Mesodermal cell (in vitro differentiated cells): ENCODE measurements around the gene AGAP1.

Experiments
- H3K27ac ChIP-seq: 2 replicates; pipeline ENCODE4 v1.7.0; 2013; ENCODE audit warnings: mild to moderate bottlenecking, low read depth, low read length, moderate library complexity; ENCODE audit not compliant: severe bottlenecking
- H3K36me3 ChIP-seq: 2 replicates; pipeline ENCODE4 v1.7.1; 2013; ENCODE audit warnings: mild to moderate bottlenecking, low read length, moderate library complexity; ENCODE audit not compliant: control insufficient read depth, insufficient read depth
- H3K4me1 ChIP-seq: one replicate; pipeline ENCODE4 v1.7.1; 2013; ENCODE audit warnings: mild to moderate bottlenecking, low read length; ENCODE audit not compliant: insufficient read depth, control insufficient read depth, poor library complexity, severe bottlenecking
- H3K4me3 ChIP-seq: 2 replicates; pipeline ENCODE4 v1.7.0; 2013; ENCODE audit warnings: low read length, control low read depth, mild to moderate bottlenecking; ENCODE audit not compliant: insufficient read depth, poor library complexity, severe bottlenecking; ENCODE audit errors: extremely low read depth
- H3K9me3 ChIP-seq: 2 replicates; pipeline ENCODE4 v1.7.1; 2013; ENCODE audit warnings: mild to moderate bottlenecking, low read length, moderate library complexity; ENCODE audit not compliant: control insufficient read depth
- WGBS, 2 experiments: methylation state at CpG; one replicate each; pipeline ENCODE4 v1.1.5; 2013; ENCODE audit warnings: missing lambda C conversion rate in 2 of 2; ENCODE audit not compliant: insufficient coverage in 2 of 2; 5-methylcytosine and 5-hydroxymethylcytosine counted together

The AGAP1 gene

DNA sequence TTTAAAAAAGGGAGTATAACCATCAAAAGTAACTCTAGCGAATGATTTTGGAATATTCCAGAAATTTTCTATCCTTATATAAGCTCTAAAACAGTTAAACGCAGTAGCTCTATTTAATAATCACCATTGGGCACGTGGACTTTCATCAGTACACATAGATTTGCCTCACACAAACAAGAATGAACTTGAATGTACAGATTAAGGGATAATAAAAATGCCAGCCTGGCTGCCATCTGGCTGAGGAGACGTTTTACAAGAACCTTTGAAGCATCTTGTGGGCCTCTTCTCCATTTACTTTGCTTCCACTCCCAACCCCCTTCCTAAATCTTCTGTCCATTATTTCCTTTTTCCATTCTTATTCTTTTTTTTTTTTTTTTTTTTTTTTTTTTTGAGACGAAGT is 47.2 kb downstream of the AGAP1 start:
- Histone ChIP-seq H3K36me3 (no peaks in the 10 kb centered on the region), H3K9me3 (no peaks in the 10 kb centered on the region), H3K27ac (no peak overlapping the region), H3K4me1 (peaks cover 7% of the 10 kb centered on the region), H3K4me3 (no peak overlapping the region)
- 100% methylated on average over 2 of the region's 5 CpGs; no CpG with 5 or more reads in 1 of the 2 experiments for WGBS, 2 experiments

DNA sequence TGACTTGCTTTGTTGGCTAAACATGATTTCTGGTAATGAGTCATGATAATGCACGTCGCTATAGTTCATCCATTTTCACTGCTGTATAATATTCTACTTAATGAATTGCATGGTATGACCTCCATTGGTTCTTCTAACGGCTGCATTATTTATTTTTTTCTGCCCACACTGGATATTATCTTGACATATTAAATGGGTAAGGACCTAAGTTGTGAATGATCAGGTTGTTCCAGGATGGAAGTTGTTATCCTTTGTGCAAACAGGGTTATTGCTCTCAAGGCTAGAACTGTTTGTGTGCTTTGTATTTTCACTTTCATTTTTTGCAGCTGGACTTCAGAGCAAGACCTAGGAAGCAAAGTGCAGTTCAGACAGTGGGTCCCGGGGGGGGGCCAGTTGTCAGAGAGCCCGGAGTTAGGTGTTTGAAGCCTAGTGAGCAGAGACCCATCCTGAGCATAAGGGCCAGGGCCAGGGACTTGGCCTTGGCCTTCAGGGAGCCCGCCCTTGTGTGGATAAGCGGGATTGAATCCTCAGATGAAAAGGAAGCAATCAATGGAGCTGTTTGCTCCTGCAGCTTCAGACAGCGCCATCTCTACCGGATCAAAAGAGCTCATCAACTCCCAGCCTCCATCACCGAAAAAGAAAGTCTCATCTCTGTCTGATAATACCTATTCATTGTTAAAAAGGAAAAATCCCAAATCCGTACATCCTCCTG is 48.2 kb downstream of the AGAP1 start:
- no peaks in the 10 kb centered on the region for H3K36me3 ChIP-seq
- 88 to 91% methylated on average over 6 to 7 of the region's 11 CpGs for WGBS, 2 experiments
- no peaks in the 10 kb centered on the region for H3K9me3 ChIP-seq
- H3K27ac ChIP-seq, result no peak overlapping the region
- H3K4me3 ChIP-seq, result no peak overlapping the region
- H3K4me1 ChIP-seq, result peaks cover 7% of the 10 kb centered on the region

DNA sequence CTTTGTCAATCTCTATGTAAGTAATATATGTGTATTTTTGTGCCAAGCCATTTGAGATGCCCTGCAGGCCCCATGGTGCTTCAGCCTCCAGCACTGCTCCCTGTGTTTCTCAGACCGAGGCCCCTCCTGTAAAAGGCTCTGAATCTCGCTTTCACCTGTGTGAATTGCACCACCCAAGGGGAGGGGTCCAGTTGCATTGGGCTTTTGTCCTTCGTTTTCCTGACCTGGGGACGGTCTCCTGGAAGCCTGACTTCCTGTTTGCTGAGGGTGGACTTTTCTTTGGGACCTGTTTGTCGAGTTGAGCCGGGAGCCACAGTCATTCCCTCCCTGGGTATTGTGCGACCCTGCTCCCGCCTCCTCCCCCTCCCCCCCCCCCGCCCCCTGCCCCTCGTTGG is 48.9 kb downstream of the AGAP1 start:
- Histone ChIP-seq H3K4me1 (peaks cover 7% of the 10 kb centered on the region), H3K27ac (no peak overlapping the region), H3K9me3 (no peaks in the 10 kb centered on the region), H3K4me3 (no peak overlapping the region), H3K36me3 (no peaks in the 10 kb centered on the region)
- 35 to 55% methylated on average over 3 to 4 of the region's 10 CpGs for WGBS, 2 experiments

DNA sequence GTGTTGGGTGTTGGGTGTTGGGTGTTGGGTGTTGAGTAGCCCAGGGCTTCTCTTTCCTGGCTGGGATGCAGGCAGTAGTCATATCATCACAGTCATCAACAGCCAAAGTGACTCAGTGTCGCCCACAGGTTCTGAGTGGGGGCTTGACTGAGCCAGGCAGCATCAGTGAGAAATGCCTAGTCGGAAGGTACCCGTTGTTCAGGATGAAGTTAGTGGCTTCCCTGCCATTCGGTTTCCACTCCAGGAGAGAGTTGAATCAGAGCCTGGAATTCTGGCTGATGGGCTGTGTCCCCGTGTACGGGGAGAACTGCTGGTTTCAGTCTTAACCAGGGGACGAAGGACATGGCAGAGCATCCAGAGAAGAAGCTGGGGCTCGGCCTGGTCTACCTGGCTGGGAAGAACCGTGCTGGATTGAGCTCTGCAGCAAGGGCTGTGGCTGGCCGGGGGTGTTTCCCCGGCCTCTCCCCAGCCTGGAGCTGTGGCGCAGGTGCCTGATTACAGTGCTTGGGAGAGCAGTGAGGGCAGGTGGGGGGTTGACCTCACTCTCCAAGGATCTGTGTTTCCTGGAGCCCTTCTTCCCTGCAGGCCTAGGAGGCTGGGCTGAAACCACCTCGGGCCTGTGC is 49.4 kb downstream of the AGAP1 start:
- Histone ChIP-seq H3K27ac (no peak overlapping the region), H3K36me3 (no peaks in the 10 kb centered on the region), H3K4me3 (no peak overlapping the region), H3K4me1 (peaks cover 7% of the 10 kb centered on the region), H3K9me3 (no peaks in the 10 kb centered on the region)
- WGBS, 2 experiments, result 87 to 90% methylated on average over 11 of the region's 13 CpGs

DNA sequence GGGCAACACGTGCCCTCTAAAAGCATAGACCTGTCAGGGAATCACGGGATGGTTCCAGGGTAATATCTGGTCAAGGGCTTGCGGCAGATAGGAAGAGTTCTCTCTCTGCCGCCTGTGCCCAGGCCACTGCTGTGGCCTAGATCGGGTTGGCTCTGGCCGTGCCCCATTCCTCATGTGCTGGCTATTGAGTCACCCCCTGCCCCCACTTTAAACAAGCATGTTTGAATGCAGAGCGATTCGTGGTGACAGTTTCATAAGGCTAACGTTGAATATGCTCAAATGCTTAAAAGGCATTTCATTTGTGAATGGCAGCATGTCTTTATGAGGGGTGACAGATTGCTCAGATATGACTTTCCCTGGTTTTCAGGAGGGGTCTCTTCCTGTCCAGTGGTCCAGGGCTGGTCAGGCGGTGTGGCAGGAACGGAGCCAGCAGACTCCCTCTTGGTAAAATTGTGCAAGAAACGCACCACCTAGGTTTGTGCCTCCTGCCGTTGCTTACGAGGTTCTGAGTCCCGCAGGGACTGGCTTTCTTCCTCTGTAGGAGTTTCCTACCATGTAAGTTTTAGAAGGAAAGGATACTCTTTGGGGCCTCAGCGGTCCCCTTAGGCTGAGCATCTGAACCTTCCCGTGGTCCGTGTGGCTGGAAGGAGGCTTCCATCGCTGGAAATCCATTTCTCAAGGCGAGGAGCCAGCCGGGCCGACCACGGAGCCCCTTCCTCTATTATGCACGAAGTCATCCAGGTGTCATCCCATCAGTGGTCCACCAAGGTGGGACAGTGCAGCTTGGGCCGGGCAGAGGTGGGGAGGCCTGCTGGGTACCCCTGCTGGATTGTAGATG is 50.2 kb downstream of the AGAP1 start:
- H3K36me3 ChIP-seq, result no peaks in the 10 kb centered on the region
- 97% methylated on average over 22 to 24 of the region's 25 CpGs for WGBS, 2 experiments

DNA sequence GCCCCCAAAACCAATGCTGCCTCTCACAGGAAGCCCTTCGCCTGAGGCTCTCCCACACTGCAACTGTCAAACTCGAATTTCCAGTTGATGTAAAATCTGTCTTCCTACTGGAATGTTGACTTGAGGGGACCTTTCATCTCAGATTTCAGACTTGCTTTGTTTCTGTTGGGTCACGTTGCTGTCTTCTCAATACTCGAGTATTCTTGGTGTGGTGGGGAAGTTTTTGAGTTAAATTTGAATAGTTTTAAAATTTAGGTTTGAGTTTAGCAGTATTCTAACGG is 50.8 kb downstream of the AGAP1 start:
- Histone ChIP-seq H3K9me3 (no peaks in the 10 kb centered on the region), H3K4me3 (no peak overlapping the region), H3K36me3 (no peaks in the 10 kb centered on the region), H3K27ac (no peak overlapping the region), H3K4me1 (peaks cover 7% of the 10 kb centered on the region)
- WGBS, 2 experiments, result 91 to 100% methylated on average over 3 to 4 of the region's 5 CpGs

More for the DNA sequence above, 50.2 kb downstream of the AGAP1 start:
- no peaks in the 10 kb centered on the region for H3K9me3 ChIP-seq
- no peak overlapping the region for H3K4me3 ChIP-seq
- H3K4me1 ChIP-seq, result peaks cover 7% of the 10 kb centered on the region
- H3K27ac ChIP-seq, result no peak overlapping the region

DNA sequence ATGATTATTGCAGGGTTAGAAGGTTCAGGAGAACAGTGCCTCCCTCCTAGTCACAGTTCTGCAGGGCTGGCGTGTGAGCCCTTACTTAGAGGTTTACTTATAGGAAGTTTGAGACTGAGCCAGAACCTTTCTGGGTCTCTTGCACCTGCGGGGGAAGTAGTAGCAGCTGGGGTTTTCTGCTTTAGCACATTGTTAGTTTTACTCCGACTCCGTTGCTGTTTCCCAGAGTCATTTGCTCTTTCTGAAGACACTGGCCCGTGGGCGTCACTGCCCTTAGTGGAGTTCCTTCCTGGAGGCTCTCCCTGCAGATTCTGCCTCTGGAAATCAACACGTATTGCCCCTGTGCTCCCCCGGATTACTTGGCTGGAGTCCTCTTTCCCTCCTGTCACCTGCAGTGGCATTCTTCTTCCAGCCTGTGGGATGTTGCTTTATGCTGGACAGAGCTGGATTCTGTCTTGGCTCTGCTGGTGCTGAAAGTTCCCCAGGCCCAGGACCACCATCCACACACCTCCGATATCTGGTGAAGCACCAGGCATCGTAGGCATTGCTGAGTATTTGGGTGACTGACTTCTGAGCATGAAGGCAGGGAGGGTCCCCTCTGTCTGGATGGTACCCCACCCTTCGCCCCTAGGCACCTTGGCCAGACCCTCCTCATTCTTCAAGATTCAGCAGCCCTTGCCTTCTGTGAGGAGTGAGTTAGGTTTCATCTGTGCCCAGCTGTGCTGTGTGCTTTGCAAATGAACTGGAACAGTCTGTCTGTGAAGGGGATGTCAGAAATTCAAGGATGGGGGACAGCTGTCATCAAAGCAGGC is 51.7 kb downstream of the AGAP1 start:
- H3K9me3 ChIP-seq, result no peaks in the 10 kb centered on the region
- no peak overlapping the region for H3K27ac ChIP-seq
- WGBS, 2 experiments, result 92 to 94% methylated on average over 7 to 8 of the region's 11 CpGs
- no peaks in the 10 kb centered on the region for H3K36me3 ChIP-seq
- H3K4me1 ChIP-seq, result peaks cover 7% of the 10 kb centered on the region
- H3K4me3 ChIP-seq, result no peak overlapping the region

DNA sequence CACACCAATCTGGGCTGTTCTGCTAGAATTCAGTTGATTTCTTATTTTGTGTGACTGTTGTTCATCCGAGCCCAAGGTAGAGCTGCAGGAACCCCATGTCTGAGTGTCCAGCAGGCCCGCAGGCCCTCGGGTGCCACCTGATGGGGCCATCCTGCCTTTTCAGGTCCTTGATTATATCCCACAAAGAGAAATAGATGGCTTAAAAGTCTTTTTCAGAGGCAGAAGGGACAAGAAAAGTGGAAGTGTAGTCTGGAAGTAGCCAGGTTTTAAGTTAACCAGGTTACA is 52.2 kb downstream of the AGAP1 start:
- no peak overlapping the region for H3K4me3 ChIP-seq
- peaks cover 7% of the 10 kb centered on the region for H3K4me1 ChIP-seq
- H3K36me3 ChIP-seq, result no peaks in the 10 kb centered on the region
- WGBS, 2 experiments, result 94 to 100% methylated on average over 2 to 3 of the region's 3 CpGs
- H3K9me3 ChIP-seq, result no peaks in the 10 kb centered on the region
- no peak overlapping the region for H3K27ac ChIP-seq

DNA sequence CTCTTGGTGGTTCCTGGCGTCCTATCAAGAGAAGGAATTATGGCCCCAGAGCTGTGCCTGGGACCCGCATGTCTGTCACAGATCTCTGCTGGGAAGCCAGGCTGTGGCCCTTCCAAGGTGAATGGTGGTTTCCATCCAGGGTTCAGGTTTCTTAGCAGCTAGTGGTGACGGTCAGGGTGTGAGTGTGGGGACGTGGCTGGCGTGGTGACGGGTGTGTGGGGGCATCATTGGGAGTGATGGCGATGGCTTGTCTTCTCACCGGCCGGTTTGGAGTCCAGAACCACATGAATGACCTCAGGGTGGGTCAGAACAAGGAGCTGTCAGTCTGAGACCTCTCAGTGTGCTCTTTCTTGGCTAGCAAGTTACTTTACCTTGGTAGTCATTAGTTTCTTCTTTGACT is 52.6 kb downstream of the AGAP1 start:
- Histone ChIP-seq H3K36me3 (no peaks in the 10 kb centered on the region), H3K27ac (no peak overlapping the region), H3K4me1 (peaks cover 7% of the 10 kb centered on the region), H3K4me3 (no peak overlapping the region), H3K9me3 (no peaks in the 10 kb centered on the region)
- 80 to 87% methylated on average over 8 to 9 of the region's 9 CpGs for WGBS, 2 experiments

DNA sequence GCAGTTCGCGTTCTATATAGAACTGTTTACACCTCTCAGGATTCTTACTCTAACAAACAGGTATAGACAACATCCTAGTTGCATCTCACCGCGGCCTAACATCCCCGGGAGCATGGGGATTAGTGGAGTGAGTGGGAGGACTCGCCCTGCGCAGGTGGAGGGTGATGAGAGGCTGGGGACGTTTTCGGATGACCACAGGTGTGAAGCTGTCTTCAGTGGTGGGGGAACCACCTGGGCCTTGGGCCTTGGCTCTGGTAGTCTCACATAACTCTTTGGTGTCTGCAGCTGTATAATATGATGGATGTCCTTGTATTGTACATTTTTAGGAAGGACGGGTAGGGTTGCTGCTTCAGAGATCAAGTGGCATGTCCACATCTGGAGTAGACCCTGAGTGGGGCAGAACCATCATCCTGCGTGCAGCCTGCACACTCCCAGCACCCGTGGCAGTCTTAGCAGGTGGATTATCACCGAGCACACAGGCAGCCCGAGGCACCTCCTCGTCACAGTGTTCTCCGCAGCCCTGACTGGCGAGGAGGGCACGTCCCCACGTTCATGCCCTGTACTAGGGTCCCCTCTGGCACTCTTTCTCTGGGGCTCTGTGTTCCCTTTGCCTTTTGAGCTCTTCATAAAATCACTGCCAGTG is 56.0 kb downstream of the AGAP1 start:
- Histone ChIP-seq H3K4me1 (peaks cover 17% of the 10 kb centered on the region), H3K27ac (no peak overlapping the region), H3K4me3 (no peak overlapping the region), H3K9me3 (no peaks in the 10 kb centered on the region), H3K36me3 (no peaks in the 10 kb centered on the region)
- WGBS, 2 experiments, result 90 to 96% methylated on average over 16 of the region's 19 CpGs
